HG03575 (cell line): ENCODE data around the gene TMEM127.

Experiments
- ATAC-seq: cut with Tn5 transposase; IDR thresholded peaks from one replicate; pipeline ENCODE4 v1.9.1; 2021; ENCODE audit not compliant: unreplicated experiment, insufficient number of reproducible peaks, low FRiP score; ENCODE audit errors: extremely low read depth

Gene TMEM127

DNA sequence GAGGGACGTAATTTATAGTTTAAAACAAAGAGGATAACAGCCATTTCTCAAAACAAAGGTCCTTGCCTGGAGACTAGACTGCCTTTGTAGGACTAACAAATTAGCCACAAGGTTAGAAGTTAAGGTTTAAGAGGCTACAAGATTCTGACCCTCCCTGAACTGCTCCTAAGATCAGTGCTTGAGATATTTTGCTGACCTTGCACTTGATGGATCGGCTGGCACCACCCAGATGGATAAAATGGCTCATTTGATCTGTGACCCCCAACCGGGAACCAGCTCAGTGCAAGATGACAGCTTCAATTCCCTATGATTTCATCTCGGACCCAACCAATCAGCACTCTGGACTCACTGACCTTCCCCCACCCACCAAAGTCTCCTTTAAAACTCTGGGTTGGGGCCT lies 53.5 kb downstream of the TMEM127 start:
- ATAC-seq: no peak

DNA sequence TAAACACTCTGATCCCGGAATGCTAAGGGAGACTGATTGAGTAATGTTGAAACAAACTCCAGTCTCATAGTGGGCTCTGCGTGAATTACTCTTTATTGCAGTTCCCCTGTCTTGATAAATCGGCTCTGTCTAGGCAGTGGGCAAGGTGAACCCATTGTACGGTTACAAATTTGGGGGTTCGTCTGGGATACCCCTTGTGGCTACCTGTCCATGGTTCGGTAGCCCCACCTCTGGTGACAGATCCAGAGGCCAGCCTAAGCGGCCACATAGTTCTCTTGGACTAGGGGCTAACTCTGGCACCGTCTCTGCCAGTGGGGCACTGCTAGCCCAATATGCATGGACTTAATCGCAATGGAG lies 56.1 kb downstream of the TMEM127 start:
- no peak for ATAC-seq

GRCh38 chr2:96209011-96209728 lies 56.6 kb downstream of the TMEM127 start:
- ATAC-seq: no peak

- ATAC-seq: no peak
These were observed 57.4 kb downstream of the TMEM127 start, which contains the start of gene STARD7 for GRCh38 chr2:96208143-96209010. Gene STARD7, minus strand, starts transcription at chr2:96208827. Its CDS starts 393 bp downstream, at chr2:96208434.

DNA sequence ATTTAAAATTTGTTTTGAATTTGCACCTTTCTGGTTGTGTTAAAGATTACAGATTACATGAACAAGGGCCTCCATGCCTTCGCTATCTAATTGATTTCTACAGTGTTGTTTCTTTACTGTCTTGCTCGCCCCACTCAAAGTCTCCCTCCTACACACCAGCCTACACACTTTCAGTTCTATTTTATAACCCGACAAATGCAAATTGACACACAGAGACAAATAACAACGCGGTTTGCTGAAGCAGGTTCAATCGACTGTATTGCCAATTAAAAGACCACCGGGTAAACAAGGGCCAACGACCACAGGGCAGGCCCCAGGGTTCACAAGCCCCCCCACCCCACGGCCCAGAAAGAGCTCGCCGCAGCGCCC lies 58.0 kb downstream of the TMEM127 start:
- ATAC-seq: no peak

DNA sequence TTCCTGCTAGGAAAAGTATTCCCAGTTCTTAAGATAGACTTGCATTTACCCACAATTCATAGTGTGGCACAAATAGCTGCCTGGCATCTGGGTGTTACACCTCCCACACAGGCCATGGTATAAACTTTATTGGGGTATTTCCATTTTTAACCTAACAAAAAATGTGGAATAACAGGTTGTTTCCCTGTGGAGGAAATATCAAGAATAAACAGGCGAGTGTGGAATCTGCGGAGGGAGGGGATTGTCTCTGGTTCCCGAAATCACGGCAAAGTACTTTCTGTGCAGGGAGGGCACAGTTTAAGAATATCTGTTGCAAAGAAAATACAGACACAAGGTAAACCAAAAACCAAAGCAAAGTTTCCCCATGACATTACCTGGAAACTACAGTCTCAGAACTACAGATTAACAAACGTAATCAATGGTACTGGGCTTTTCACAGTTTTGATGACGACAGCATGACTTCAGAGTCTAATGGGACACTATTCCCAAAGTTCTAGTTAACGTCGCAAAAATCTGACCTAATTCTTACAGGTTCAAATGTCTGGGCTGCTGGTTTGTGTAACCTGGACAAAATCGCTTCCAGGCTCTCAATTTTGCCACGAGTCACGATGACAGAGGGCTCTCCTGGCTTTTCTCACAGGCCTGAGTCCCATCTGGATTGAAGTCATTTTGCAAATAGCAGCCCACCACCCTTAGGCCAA lies 58.6 kb downstream of the TMEM127 start:
- no peak for ATAC-seq

GRCh38 chr2:96205888-96206287 lies 59.9 kb downstream of the TMEM127 start:
- ATAC-seq: no peak

- ATAC-seq: no peak
These were observed 60.8 kb downstream of the TMEM127 start for GRCh38 chr2:96204836-96205624.

GRCh38 chr2:96203130-96204028 lies 62.4 kb downstream of the TMEM127 start:
- no peak for ATAC-seq

GRCh38 chr2:96202152-96202854 lies 63.5 kb downstream of the TMEM127 start:
- no peak for ATAC-seq

DNA sequence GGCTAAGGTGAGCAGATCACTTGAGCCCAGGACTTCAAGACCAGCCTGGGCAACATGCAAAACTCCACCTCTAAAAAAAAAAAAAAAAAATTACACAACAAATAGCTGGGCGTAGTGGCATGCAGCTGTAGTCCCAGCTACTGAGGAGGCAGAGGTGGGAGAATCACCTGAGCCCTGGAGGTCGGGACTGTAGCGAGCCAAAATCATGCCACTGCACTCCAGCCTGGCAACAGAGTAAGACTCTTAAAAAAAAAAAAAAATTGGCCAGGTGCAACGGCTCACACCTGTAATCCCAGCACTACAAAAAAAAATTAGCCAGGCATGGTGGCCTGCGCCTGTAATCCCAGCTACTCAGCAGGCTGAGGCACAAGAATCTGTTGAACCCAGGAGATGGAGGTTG lies 64.5 kb downstream of the TMEM127 start:
- ATAC-seq: no peak

- no peak for ATAC-seq
These were observed 66.9 kb downstream of the TMEM127 start for GRCh38 chr2:96198921-96199320.
